HG03378 (cell line): ENCODE measurements around the gene SYNDIG1.

Experiments
- ATAC-seq: cut with Tn5 transposase; IDR thresholded peaks from one replicate; pipeline ENCODE4 v1.9.1; 2021; ENCODE audit warnings: mild to moderate bottlenecking, moderate library complexity; ENCODE audit not compliant: unreplicated experiment

The SYNDIG1 gene

GRCh38 chr20:24582373-24583168 lies 113.1 kb downstream of the SYNDIG1 start:
- ATAC-seq, result no peak

- ATAC-seq, result no peak
Measured at GRCh38 chr20:24583169-24583792, 113.9 kb downstream of the SYNDIG1 start.

GRCh38 chr20:24584078-24584477 lies 114.6 kb downstream of the SYNDIG1 start:
- no peak for ATAC-seq

- ATAC-seq, result no peak
Measured at GRCh38 chr20:24584538-24585356, 115.3 kb downstream of the SYNDIG1 start.

GRCh38 chr20:24585796-24586522 lies 116.5 kb downstream of the SYNDIG1 start:
- ATAC-seq, result no peak

GRCh38 chr20:24586523-24586840 lies 117.1 kb downstream of the SYNDIG1 start:
- no peak for ATAC-seq

GRCh38 chr20:24587384-24588046 lies 118.1 kb downstream of the SYNDIG1 start:
- no peak for ATAC-seq

GRCh38 chr20:24588047-24588635 lies 118.7 kb downstream of the SYNDIG1 start:
- ATAC-seq, result no peak

GRCh38 chr20:24588725-24589340 lies 119.4 kb downstream of the SYNDIG1 start:
- ATAC-seq, result no peak

- ATAC-seq, result no peak
Measured at GRCh38 chr20:24589381-24589780, 120.0 kb downstream of the SYNDIG1 start.

GRCh38 chr20:24589815-24590177 lies 120.4 kb downstream of the SYNDIG1 start:
- no peak for ATAC-seq

GRCh38 chr20:24590178-24590982 lies 121.0 kb downstream of the SYNDIG1 start:
- ATAC-seq, result no peak

GRCh38 chr20:24597051-24597450 lies 127.6 kb downstream of the SYNDIG1 start:
- ATAC-seq, result no peak

- no peak for ATAC-seq
Measured at GRCh38 chr20:24598346-24598745, 128.9 kb downstream of the SYNDIG1 start.

GRCh38 chr20:24598996-24599395 lies 129.6 kb downstream of the SYNDIG1 start:
- ATAC-seq, result no peak

- no peak for ATAC-seq
Measured at GRCh38 chr20:24600012-24600411, 130.6 kb downstream of the SYNDIG1 start.

- ATAC-seq, result no peak
Measured at GRCh38 chr20:24603454-24603853, 134.0 kb downstream of the SYNDIG1 start.

GRCh38 chr20:24604966-24605665 lies 135.7 kb downstream of the SYNDIG1 start:
- ATAC-seq, result no peak
